SK-N-SH (cell line): Measurements from ENCODE around the gene SRGAP3. TPM values are rescaled to one million over a fixed set of nuclear protein-coding genes. Genes with fewer than 3 reads are reported as not detected.

Experiments used
- CTCF ChIA-PET: fragments of 300-600, 350-600 bp; formaldehyde crosslinking; extraction: SDS; loops from one replicate; lab custom pipeline; 2021; lab: Yijun Ruan, JAX
- POLR2A ChIA-PET: fragments of 350-600 bp; sonication (Branson Sonifier 250); formaldehyde crosslinking; extraction: SDS; loops from one replicate; lab custom pipeline; 2020; ENCODE audit warnings: antibody characterized with exemption, inconsistent platforms; lab: Yijun Ruan, JAX
- DNase-seq: peaks from one replicate; pipeline ENCODE4 v3.0.0; 2012
- H2AFZ ChIP-seq: fragments of 200-600 bp; sonication (generic); 2 replicates; pipeline ENCODE4 v1.8.1; 2016; ENCODE audit warnings: antibody characterized with exemption, mild to moderate bottlenecking, low read depth
- H3F3A ChIP-seq: fragments of 200-600 bp; sonication (generic); replicated peaks from 2 replicates; pipeline ENCODE3; 2016; ENCODE audit warnings: antibody characterized with exemption, mild to moderate bottlenecking; ENCODE audit not compliant: insufficient read depth
- H3K27ac ChIP-seq, 2 experiments: fragments of 200-500 bp in 1 of 2; fragments of 200-600 bp in 1 of 2; sonication (Bioruptor generic) in 1 of 2; sonication (generic), shearing (Covaris generic) in 1 of 2; 2 replicates each; pipeline versions ENCODE4 v1.5.1 to v1.6.1; 2014 to 2016; ENCODE audit warnings: low read depth in 2 of 2, inconsistent platforms in 1 of 2, low read length in 1 of 2, mild to moderate bottlenecking in 1 of 2, mixed read lengths in 1 of 2
- H3K27me3 ChIP-seq: fragments of 200-600 bp; sonication (generic), shearing (Covaris generic); 2 replicates; pipeline ENCODE4 v1.6.1; 2016; ENCODE audit warnings: mixed run types; ENCODE audit not compliant: insufficient read depth
- H3K36me3 ChIP-seq, 2 experiments: fragments of 200-500 bp in 1 of 2; fragments of 200-600 bp in 1 of 2; sonication (Bioruptor generic) in 1 of 2; sonication (generic) in 1 of 2; replicated peaks in 1 of 2; 2 replicates each; pipeline versions ENCODE3 to v1.5.1; 2014 to 2016; ENCODE audit warnings: low read length in 1 of 2, mild to moderate bottlenecking in 1 of 2; ENCODE audit not compliant: insufficient read depth in 2 of 2, control insufficient read depth in 1 of 2
- H3K4me1 ChIP-seq, 2 experiments: fragments of 200-500 bp in 1 of 2; fragments of 200-600 bp in 1 of 2; sonication (Bioruptor generic) in 1 of 2; sonication (generic), shearing (Covaris generic) in 1 of 2; 2 replicates each; pipeline versions ENCODE4 v1.5.1 to v1.6.1; 2014 to 2016; ENCODE audit warnings: low read depth in 1 of 2, low read length in 1 of 2, mixed run types in 1 of 2; ENCODE audit not compliant: insufficient read depth in 2 of 2, control insufficient read depth in 1 of 2
- H3K4me2 ChIP-seq: fragments of 200-600 bp; sonication (generic), shearing (Covaris generic); 2 replicates; pipeline ENCODE4 v1.6.1; 2017; ENCODE audit warnings: mixed run types
- H3K4me3 ChIP-seq, 2 experiments: fragments of 200-500 bp in 1 of 2; fragments of 200-600 bp in 1 of 2; sonication (Bioruptor generic) in 1 of 2; sonication (generic), shearing (Covaris generic) in 1 of 2; 2 replicates each; pipeline versions ENCODE4 v1.5.1 to v1.8.1; 2014 to 2016; ENCODE audit warnings: low read depth in 2 of 2, inconsistent platforms in 1 of 2, low read length in 1 of 2, mild to moderate bottlenecking in 1 of 2, mixed read lengths in 1 of 2, moderate library complexity in 1 of 2
- H3K79me2 ChIP-seq: fragments of 200-600 bp; sonication (generic); 2 replicates; pipeline ENCODE4 v1.8.1; 2017; ENCODE audit warnings: mild to moderate bottlenecking; ENCODE audit not compliant: insufficient read depth
- H3K9ac ChIP-seq: fragments of 200-600 bp; sonication (generic); 2 replicates; pipeline ENCODE4 v1.6.1; 2017; ENCODE audit warnings: mixed run types
- H3K9me2 ChIP-seq: fragments of 200-600 bp; sonication (generic); 2 replicates; pipeline ENCODE4 v1.6.1; 2017; ENCODE audit warnings: mixed run types
- H3K9me3 ChIP-seq: fragments of 200-600 bp; sonication (generic); 2 replicates; pipeline ENCODE4 v1.6.1; 2017; ENCODE audit warnings: mixed run types, mild to moderate bottlenecking, moderate library complexity
- H4K20me1 ChIP-seq: fragments of 200-600 bp; sonication (generic); 2 replicates; pipeline ENCODE4 v1.6.1; 2017; ENCODE audit warnings: mild to moderate bottlenecking, mixed run types; ENCODE audit not compliant: insufficient read depth
- CHD2 ChIP-seq: fragments of 150-350 bp; IDR thresholded peaks from 2 replicates; pipeline ENCODE4 v1.6.1; 2018; ENCODE audit warnings: low read length; ENCODE audit not compliant: partially characterized antibody
- FOSL2 ChIP-seq: IDR thresholded peaks from 2 replicates; pipeline ENCODE4 v1.4.0; 2012; ENCODE audit warnings: low read depth, mild to moderate bottlenecking, moderate library complexity, borderline replicate concordance
- MEF2A ChIP-seq: IDR thresholded peaks from 2 replicates; pipeline ENCODE4 v1.4.0; 2012; ENCODE audit warnings: low read depth, borderline replicate concordance
- MXI1 ChIP-seq: IDR thresholded peaks from 2 replicates; pipeline ENCODE4 v1.6.1; 2012; ENCODE audit warnings: mild to moderate bottlenecking, low read depth, low read length, improper control_type of control experiment
- RCOR1 ChIP-seq: fragments of 150-350 bp; IDR thresholded peaks from 2 replicates; pipeline ENCODE4 v1.6.1; 2017; ENCODE audit warnings: antibody characterized with exemption, low read length
- REST ChIP-seq: IDR thresholded peaks from 2 replicates; pipeline ENCODE4 v1.6.1; 2012; ENCODE audit warnings: mild to moderate bottlenecking, low read depth, low read length, moderate library complexity
- USF1 ChIP-seq: IDR thresholded peaks from 2 replicates; pipeline ENCODE4 v1.4.0; 2012; ENCODE audit warnings: low read depth, borderline replicate concordance
- WGBS: methylation state at CpG from one replicate; pipeline ENCODE4 v1.1.6; 2017; ENCODE audit warnings: low lambda C conversion rate; 5-methylcytosine and 5-hydroxymethylcytosine counted together
- polyA plus RNA-seq, 3 experiments: library from polyadenylated mRNA; depleted of rRNA; stranded (reverse); fragments of >200 nt; gene quantifications; 2 replicates each; pipeline ENCODE4 v1.2.3, GENCODE V29; 2012

The SRGAP3 gene
- polyA plus RNA-seq, 1 of the 3 experiments (the other 2 are of a cell fraction): 2.8 TPM

- TF ChIP-seq REST (no peak), MEF2A (no peak), CHD2 (no peak), MXI1 (no peak), RCOR1 (no peak), FOSL2 (no peak), USF1 (no peak)
Observed at GRCh38 chr3:9037144-9037711, 212.2 kb downstream of the SRGAP3 start (continued).

- Histone ChIP-seq H3K27me3 (no peaks in the 10 kb centered on the region), H3K36me3 (no peaks in the 10 kb centered on the region), H2AFZ (no peak overlapping the region), H3K9ac (no peak overlapping the region), H4K20me1 (no peaks in the 10 kb centered on the region), H3F3A (no peaks in the 10 kb centered on the region), H3K9me2 (no peaks in the 10 kb centered on the region), H3K27ac (peak overlapping the region in 1 of 2 experiments; percentile 39; a peak in 2 of 4 replicates), H3K79me2 (no peaks in the 10 kb centered on the region), H3K4me1 (peaks cover 0 to 27% of the 10 kb centered on the region in 2 experiments; a peak in 2 of 4 replicates), H3K4me3 (no peak overlapping the region), H3K9me3 (no peaks in the 10 kb centered on the region), H3K4me2 (no peak overlapping the region)
- TF ChIP-seq USF1: no peak
- 52% methylated on average over 9 of the region's 9 CpGs for WGBS
- POLR2A ChIA-PET: no interaction called here
- CTCF ChIA-PET: interaction anchor here (0.7 to 2.2 kb wide), 5 partner anchors 13 to 266 kb away, joined by 3 to 9 read pairs (median 6); no protein-coding TSS in a partner anchor
- DNase-seq: peak; percentile 54
Observed at GRCh38 chr3:9036404-9037131, 212.9 kb downstream of the SRGAP3 start.
